Activated naive CD8-positive, alpha-beta T cell treated with anti-CD3 and anti-CD28 coated beads, Interleukin-2, amount 50 U/mL, for 24 hours (primary cell): ENCODE results near the gene PITPNM3.
A peak's percentile ranks its signal among the peaks of the same experiment; 100 is the strongest.
"Not testable (repeated sequence)": the region's sequence is repeated elsewhere in the genome, so short reads cannot be mapped to it uniquely, and the experiment has no call there.

Experiments used
- ATAC-seq: fragments of 150-1000 bp; cut with Tn5 transposase; one replicate; pipeline ENCODE4 v1.10.0; 2021
- DNase-seq: peaks from one replicate; pipeline ENCODE4 v3.0.0; 2021
- H3K27ac Mint-ChIP-seq: one replicate; pipeline ENCODE4 v1.8.0; 2021; ENCODE audit warnings: mild to moderate bottlenecking, mixed read lengths
- H3K27me3 Mint-ChIP-seq: one replicate; pipeline ENCODE4 v1.8.0; 2021; ENCODE audit warnings: mixed read lengths
- H3K36me3 Mint-ChIP-seq: one replicate; pipeline ENCODE4 v1.8.0; 2021; ENCODE audit warnings: low read depth, mixed read lengths
- H3K4me1 Mint-ChIP-seq: one replicate; pipeline ENCODE4 v1.8.0; 2021; ENCODE audit warnings: mixed read lengths
- H3K4me3 Mint-ChIP-seq: one replicate; pipeline ENCODE4 v1.8.0; 2021; ENCODE audit warnings: mild to moderate bottlenecking, moderate library complexity, mixed read lengths
- H3K9me3 Mint-ChIP-seq: one replicate; pipeline ENCODE4 v1.8.0; 2021; ENCODE audit warnings: mixed read lengths

PITPNM3 gene

DNA sequence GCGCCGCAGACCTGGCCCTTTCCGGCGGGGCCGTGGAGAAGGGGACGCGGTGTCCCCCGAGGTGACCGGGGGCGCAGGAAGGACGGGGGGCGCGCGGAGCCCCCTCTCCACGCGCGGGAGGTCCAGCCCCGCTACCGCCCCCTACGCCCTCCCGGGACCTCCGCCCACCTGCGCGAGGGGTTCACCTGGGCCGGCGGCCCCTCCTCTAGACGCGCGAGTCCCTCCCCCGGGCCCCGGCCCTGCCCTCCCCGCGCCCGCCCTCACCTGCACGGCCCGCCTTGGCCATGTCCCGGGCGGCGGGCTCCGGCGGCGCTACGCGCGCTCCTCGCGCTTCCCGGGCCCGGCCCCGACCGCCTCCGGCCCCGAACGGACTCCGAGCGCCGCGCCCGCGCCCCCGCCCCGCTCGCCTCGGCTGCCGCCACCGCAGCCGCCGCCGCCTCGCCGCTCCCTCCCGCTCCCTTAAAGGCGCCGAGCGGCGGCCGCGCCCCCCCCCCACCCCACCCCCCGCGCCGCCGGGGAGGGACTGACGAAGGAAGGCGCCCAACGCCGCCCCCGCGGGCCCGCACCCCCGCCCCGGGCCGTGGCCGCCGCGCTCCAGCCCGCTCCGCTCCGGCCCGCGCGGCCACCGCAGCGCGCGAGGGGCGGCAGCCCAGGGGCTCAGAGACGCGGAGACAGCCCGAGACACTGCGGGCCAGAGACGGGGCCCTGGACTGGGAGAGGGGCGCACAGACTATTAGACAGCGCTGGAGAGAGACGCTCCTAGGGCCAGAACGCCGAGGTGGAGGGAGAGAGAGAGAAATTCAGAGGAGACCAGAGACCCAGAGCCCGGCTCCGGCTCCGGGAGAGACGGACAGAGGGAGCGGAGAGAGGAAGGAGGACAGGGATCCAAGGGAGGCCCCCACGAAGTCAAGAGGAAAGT, at the start of gene PITPNM3:
PITPNM3 (minus strand) TSS at position 435 of the 919 bp plus-strand sequence; CDS start at position 286, 149 bp downstream.
- Mint-ChIP-seq H3K27me3 (peaks cover 48% of the 10 kb centered on the region), H3K27ac (no peak within 1 kb of the TSS)
- ATAC-seq = no peak

DNA sequence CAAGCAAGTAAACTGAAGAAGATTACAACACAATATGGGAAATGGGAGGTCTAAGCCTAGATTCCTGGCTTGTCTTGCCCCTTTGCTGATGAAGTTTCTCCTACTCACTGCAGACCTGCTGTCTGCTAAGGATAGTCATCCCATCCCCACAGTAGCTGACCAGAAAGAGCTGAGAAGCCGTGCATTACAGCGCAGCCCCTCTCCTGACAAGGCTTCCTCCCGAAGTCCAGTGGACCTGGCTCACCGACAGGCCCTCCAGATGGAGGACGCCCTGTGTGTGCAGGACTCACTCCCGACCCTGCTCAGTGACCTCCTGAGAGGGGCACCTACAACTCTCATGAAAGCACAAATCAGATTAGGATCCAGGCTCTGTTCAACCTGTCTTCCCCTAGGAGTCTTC, 48.8 kb upstream of the PITPNM3 start:
- peaks cover 6% of the 10 kb centered on the region for H3K4me1 Mint-ChIP-seq
- DNase-seq (no peak), ATAC-seq (no peak)
- H3K36me3 Mint-ChIP-seq = peaks cover 24% of the 10 kb centered on the region
- H3K27ac Mint-ChIP-seq = no peak overlapping the region
- no peak overlapping the region for H3K4me3 Mint-ChIP-seq
- H3K9me3 Mint-ChIP-seq = no peaks in the 10 kb centered on the region
- no peaks in the 10 kb centered on the region for H3K27me3 Mint-ChIP-seq

More for the DNA sequence above, at the start of gene PITPNM3:
- Mint-ChIP-seq H3K36me3 (no peaks in the 10 kb centered on the region), H3K9me3 (no peaks in the 10 kb centered on the region), H3K4me1 (peaks cover 9% of the 10 kb centered on the region), H3K4me3 (peak within 1 kb of the TSS; percentile 54)
- no peak for DNase-seq

DNA sequence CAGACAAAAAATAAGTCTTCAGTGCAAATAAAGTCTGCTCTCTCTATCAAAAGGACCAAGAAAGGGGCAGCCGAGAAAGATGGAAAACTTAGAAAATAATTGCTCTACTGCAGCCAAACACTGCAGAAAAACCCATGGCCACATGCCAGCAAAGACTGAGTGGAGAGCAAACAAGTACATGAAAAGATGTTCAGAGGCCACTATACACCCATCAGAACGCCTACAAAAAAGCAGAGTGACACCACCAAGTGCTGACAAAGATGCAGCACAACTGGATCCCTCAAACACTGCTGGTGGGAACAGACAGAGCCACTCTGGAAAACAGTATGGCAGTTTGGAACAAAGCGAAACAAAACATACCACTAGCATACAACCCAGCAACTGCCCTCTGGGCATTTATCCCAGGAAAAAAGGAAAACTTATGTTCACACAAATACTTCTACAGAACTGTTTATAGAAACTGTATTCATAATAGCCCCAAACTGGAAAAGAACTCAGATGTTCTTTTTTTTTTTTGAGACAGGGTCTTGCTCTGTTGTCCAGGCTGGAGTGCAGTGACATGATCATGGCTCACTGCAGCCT, 47.5 kb upstream of the PITPNM3 start:
- ATAC-seq (no peak), DNase-seq (no peak)
- Mint-ChIP-seq H3K4me3 (no peak overlapping the region), H3K27ac (no peak overlapping the region), H3K4me1 (no peaks in the 10 kb centered on the region), H3K36me3 (peaks cover 26% of the 10 kb centered on the region), H3K27me3 (no peaks in the 10 kb centered on the region), H3K9me3 (no peaks in the 10 kb centered on the region)

DNA sequence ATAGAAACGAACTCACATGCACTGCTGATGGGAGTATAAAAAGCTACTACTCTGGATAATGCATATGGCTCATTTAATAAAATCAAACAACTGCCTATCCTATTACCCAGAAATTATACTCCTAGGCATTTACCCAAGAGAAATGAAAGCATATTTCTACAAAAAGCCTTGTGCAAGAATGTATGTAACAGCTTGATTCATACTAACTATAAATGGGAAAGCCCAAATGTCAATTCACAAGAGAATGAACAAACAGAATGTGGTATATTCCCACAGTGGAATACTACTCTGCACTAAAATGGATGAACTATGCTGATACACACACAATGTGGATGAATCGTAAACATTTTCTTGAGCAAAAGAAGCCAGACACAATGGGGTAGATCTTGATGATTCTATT, 45.8 kb upstream of the PITPNM3 start:
- Mint-ChIP-seq H3K4me1 (no peaks in the 10 kb centered on the region), H3K4me3 (no peak overlapping the region), H3K9me3 (no peaks in the 10 kb centered on the region), H3K27me3 (no peaks in the 10 kb centered on the region), H3K36me3 (peaks cover 26% of the 10 kb centered on the region), H3K27ac (no peak overlapping the region)
- no peak for DNase-seq
- no peak for ATAC-seq

DNA sequence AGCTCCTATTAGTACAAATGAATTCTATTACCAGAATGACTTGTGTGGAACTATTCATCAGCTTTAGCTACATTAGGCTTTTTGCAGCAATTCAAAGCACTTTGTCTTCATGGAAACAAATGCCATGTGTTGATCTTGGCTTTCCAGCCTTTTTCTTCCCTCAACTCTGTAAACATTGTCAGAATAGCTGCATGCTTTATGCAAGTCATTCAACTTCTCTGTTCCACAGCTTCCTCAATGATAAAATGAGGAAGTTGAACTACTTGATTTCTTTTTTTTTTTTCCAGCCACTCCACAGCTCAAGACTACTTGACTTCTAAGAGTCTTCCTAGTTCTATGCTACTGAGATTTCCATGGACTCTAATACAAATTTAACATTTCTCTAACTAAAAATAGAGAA, 43.0 kb upstream of the PITPNM3 start:
- H3K4me1 Mint-ChIP-seq = no peaks in the 10 kb centered on the region
- H3K9me3 Mint-ChIP-seq = no peaks in the 10 kb centered on the region
- ATAC-seq (no peak), DNase-seq (no peak)
- no peak overlapping the region for H3K4me3 Mint-ChIP-seq
- no peaks in the 10 kb centered on the region for H3K27me3 Mint-ChIP-seq
- no peak overlapping the region for H3K27ac Mint-ChIP-seq
- H3K36me3 Mint-ChIP-seq = peaks cover 30% of the 10 kb centered on the region

DNA sequence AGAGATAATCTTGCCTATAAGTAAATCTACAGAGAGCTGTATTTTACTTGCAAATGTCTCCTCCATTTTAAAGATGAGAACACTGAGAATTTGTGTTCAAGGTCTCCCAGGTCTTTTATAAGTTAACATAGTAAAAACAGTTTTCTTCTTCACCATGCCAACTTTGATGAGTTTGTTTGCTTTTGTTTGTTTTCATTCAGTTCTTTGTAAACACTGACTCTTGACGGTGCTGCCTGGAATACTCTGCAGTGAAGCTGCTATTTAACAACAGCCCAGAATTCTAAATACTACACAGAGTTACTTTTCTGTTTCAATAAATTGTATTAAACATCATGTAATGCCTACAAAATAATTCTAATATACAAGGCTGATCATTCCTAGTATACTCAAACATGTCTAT, 41.4 kb upstream of the PITPNM3 start:
- ATAC-seq (no peak), DNase-seq (no peak)
- Mint-ChIP-seq H3K9me3 (no peaks in the 10 kb centered on the region), H3K27ac (no peak overlapping the region), H3K36me3 (peaks cover 37% of the 10 kb centered on the region), H3K27me3 (no peaks in the 10 kb centered on the region), H3K4me1 (no peaks in the 10 kb centered on the region), H3K4me3 (no peak overlapping the region)

DNA sequence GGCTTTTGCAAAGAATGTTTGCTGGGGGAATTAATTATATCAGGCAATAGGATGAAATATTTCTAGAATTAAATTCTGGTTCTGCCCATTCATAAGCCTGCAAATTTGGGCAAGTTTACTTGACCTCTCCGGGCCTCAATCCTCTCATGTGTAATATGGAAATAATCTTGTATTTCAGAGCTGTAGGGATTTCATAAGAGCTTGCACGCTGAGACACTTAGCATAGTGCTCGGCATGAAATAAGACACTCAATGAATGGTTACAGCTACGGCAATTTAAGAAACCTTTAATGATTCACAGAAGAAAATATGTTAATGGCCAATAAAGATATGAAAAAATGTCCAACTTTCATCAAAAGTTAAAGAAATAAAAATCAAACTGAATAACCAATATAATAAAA, 40.6 kb upstream of the PITPNM3 start:
- H3K27me3 Mint-ChIP-seq = no peaks in the 10 kb centered on the region
- H3K27ac Mint-ChIP-seq = no peak overlapping the region
- no peak overlapping the region for H3K4me3 Mint-ChIP-seq
- H3K9me3 Mint-ChIP-seq = no peaks in the 10 kb centered on the region
- DNase-seq = no peak
- H3K4me1 Mint-ChIP-seq = peaks cover 6% of the 10 kb centered on the region
- H3K36me3 Mint-ChIP-seq = peaks cover 44% of the 10 kb centered on the region
- no peak for ATAC-seq

DNA sequence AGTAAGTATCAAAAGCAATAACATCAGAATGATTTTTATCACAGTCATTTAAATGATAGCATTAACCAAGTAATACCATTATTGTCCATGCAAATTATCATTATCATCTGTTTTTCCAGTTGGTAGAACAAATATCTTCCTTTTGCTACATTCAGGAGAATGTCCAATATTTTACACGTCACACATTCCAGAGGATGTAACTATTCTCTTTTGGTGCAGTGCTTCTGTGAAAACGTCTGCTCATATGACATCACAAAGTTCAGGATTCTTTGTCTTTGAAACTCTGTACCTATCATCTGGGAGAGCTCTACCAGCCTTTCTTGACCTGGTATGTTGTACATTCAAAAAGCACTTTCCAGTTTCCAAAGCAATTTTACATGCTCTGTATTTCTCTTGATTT, 40.2 kb upstream of the PITPNM3 start:
- Mint-ChIP-seq H3K36me3 (peaks cover 48% of the 10 kb centered on the region), H3K27ac (no peak overlapping the region), H3K4me3 (no peak overlapping the region), H3K9me3 (no peaks in the 10 kb centered on the region), H3K4me1 (peaks cover 7% of the 10 kb centered on the region), H3K27me3 (no peaks in the 10 kb centered on the region)
- ATAC-seq (no peak), DNase-seq (no peak)

DNA sequence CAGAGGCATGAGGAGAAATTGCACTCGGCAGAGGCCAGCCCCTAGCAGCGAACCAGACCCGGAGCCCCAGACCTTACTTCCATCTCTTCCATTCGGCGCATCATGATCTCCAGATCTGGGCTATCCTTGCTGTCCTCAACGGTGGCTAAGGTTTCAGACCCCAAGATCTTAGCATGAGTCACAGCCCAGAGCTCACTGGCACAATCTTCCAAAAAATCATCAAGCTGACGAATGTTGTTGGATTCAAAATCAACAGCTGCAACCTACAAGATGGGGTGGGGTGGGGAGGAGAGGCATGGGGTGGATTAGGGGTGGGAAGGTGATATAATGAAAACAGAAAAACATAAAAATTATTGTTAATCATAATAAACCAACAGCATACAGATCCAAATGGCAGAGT, 39.7 kb upstream of the PITPNM3 start:
- Mint-ChIP-seq H3K4me3 (no peak overlapping the region), H3K36me3 (peaks cover 46% of the 10 kb centered on the region), H3K4me1 (peaks cover 7% of the 10 kb centered on the region), H3K9me3 (no peaks in the 10 kb centered on the region), H3K27ac (no peak overlapping the region), H3K27me3 (no peaks in the 10 kb centered on the region)
- ATAC-seq (no peak), DNase-seq (no peak)

DNA sequence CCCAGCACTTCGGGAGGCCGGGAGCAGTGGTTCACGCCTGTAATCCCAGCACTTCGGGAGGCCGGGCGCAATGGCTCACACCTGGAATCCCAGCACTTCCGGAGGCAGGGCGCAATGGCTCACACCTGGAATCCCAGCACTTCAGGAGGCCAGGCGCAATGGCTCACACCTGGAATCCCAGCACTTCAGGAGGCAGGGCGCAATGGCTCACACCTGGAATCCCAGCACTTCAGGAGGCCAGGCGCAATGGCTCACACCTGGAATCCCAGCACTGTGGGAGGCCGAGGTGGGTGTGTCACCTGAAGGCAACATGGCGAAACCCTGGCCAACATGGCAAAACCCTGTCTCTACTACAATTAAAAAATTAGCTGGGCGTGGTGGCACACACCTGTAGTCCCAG, 37.0 kb upstream of the PITPNM3 start:
- not testable (repeated sequence) for H3K27ac Mint-ChIP-seq, ATAC-seq, H3K9me3 Mint-ChIP-seq, H3K4me3 Mint-ChIP-seq, DNase-seq, H3K27me3 Mint-ChIP-seq, H3K4me1 Mint-ChIP-seq
- H3K36me3 Mint-ChIP-seq = peaks cover 55% of the 10 kb centered on the region

DNA sequence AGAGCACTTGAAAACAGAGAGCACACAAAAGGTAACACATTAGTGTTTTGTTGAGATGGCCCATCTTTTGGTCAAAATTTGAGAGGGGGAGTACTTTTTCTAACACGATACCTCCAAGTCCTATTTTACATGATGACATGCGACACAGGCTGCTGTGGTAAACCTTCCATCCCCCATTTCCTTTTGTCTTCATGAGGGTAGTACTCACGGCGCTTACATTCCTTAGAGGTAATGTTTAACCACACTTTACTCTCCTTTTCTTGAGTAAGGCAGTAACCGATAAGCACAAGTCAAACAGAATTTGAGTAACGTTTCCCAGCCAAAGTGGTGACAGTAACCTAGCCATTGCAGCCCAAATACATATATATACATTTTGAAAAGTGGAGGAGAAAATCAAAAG, 35.8 kb upstream of the PITPNM3 start:
- H3K9me3 Mint-ChIP-seq = no peaks in the 10 kb centered on the region
- ATAC-seq (no peak), DNase-seq (no peak)
- H3K4me1 Mint-ChIP-seq = peaks cover 7% of the 10 kb centered on the region
- no peak overlapping the region for H3K4me3 Mint-ChIP-seq
- peaks cover 64% of the 10 kb centered on the region for H3K36me3 Mint-ChIP-seq
- H3K27ac Mint-ChIP-seq = no peak overlapping the region
- no peaks in the 10 kb centered on the region for H3K27me3 Mint-ChIP-seq

DNA sequence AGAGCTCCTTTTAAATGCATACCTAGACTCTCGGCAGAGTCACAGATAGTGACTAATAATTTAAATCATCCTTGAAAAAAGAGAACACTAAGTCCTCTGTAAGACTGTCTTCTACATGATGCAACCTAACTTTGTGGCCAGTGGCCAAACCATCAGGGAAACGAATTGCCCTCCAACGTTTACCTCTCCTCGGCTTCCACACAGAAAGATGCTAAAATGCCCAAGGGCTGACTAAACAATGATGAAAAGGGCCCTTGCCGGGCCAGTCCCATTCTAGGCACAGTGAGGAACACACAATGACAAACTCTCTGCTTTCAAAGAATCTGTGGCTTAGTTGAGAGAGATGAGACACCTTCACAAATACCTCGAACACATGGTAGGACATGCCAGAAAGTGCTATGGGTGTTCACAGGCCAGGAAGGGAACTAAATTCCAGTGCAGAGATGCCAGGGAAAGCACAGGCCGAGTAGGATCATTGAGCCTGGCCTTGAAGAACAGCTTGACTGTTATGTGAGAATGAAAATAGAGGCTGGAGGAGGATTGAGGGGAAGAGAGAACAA, 35.3 kb upstream of the PITPNM3 start:
- ATAC-seq = no peak
- Mint-ChIP-seq H3K36me3 (peaks cover 62% of the 10 kb centered on the region), H3K27me3 (no peaks in the 10 kb centered on the region), H3K4me1 (peaks cover 7% of the 10 kb centered on the region), H3K9me3 (no peaks in the 10 kb centered on the region), H3K27ac (no peak overlapping the region), H3K4me3 (no peak overlapping the region)
- DNase-seq = no peak

DNA sequence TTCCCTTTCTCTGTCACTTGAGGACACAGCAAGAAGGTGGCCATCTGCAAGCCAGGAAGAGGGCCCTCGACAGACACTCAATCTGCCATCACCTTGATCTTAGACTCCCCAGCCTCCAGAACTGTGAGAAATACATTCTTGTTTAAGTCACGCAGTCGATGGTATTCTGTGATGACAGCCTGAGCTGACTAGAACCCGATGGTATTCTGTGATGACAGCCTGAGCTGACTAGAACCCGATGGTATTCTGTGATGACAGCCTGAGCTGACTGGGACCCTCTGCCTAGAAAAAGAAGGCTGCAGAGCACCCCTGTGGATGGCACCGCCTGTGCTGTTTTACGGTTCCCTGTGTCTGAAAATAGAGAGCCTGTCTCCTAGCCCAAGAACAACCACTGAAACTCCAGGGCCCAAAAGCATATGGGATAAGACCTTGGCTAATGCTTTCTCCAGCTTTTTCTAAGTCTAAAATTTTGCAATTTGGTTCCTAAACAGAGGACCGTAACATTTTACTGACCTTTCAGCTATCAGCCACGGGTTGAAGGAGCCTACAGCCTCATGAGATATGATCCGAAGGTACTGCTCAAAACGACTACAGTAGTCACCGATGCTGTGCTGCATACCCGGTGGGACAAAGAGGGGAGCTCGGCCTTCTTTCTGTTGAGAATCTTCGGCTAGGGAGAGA, 33.1 kb upstream of the PITPNM3 start:
- Mint-ChIP-seq H3K27ac (no peak overlapping the region), H3K9me3 (no peaks in the 10 kb centered on the region), H3K4me1 (peaks cover 7% of the 10 kb centered on the region), H3K4me3 (no peak overlapping the region), H3K27me3 (no peaks in the 10 kb centered on the region), H3K36me3 (peaks cover 68% of the 10 kb centered on the region)
- DNase-seq (no peak), ATAC-seq (no peak)

DNA sequence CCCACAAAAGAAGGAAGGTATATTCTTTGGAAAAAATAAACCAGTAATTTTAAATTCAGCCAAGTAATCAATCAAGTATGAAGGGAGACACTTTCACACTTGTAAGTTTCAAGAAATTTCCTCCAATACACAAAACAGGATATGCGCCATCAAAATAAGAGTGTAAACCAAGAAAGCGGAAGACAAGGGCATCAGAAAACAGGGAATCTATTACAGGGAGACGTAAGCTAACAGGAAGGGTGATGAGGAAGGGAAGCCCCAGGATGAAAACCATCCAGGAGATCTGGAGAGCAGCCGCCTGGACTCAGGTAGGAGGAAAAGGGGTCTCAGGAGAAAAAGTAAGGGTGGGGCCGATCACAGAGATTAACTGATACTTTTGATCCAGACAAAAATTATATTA, 31.8 kb upstream of the PITPNM3 start:
- H3K9me3 Mint-ChIP-seq = no peaks in the 10 kb centered on the region
- H3K27me3 Mint-ChIP-seq = no peaks in the 10 kb centered on the region
- no peak overlapping the region for H3K27ac Mint-ChIP-seq
- DNase-seq = no peak
- no peak for ATAC-seq
- peaks cover 74% of the 10 kb centered on the region for H3K36me3 Mint-ChIP-seq
- H3K4me3 Mint-ChIP-seq = no peak overlapping the region
- peaks cover 7% of the 10 kb centered on the region for H3K4me1 Mint-ChIP-seq

DNA sequence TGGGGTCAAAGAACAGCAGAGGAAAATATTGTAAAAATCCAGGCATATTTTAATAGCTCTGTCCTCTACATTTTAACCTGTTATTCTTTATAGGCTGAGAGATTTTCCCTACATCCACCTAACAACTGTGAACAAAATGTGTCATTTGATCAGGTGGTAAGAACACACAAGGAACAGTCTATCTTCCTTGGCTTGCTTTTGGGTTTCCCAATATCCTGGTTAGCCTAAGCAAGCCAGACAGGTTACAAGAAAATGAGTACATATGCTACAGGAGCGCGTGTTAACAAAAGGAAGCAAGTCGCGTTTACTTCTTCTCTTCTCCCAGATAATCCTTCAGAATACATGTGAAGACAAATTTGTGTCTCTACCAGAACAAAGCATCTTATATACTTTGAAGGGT, 31.0 kb upstream of the PITPNM3 start:
- Mint-ChIP-seq H3K27me3 (no peaks in the 10 kb centered on the region), H3K4me1 (peaks cover 4% of the 10 kb centered on the region), H3K4me3 (no peak overlapping the region), H3K27ac (no peak overlapping the region), H3K36me3 (peaks cover 71% of the 10 kb centered on the region), H3K9me3 (no peaks in the 10 kb centered on the region)
- ATAC-seq (no peak), DNase-seq (no peak)
